ENCODE data around the gene DIAPH1.

The DIAPH1 gene

GRCh38 chr5:141654298-141654697, 35.5 kb upstream of the DIAPH1 start:
- Histone ChIP-seq H3K36me3 (ENCODE audit: low read depth) (peaks cover 18% of the 10 kb centered on the region), H3K27ac (ENCODE audit: poor library complexity, severe bottlenecking) (no peak overlapping the region)
- no peak; the same call in 2 of the 3 replicates for ATAC-seq (ENCODE audit: low read depth)

DNA sequence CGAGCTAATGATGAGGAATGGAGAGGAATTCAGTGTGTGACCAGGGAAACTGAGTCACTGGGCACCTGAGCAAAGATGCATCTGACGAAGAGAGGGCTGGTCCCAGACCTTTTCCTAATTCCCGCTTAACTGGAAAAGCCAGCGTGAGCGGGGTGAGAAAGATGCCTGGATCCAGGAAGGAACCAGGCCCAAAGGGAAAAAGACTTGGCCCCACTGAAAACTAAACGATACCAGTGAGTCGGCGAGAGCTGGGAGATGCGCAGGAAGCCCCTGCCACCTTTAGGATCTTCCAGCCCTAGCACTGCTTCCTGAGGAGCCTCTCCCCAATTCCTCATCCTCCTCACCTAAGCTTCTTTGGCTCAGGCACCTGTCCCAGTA, 32.9 kb upstream of the DIAPH1 start:
- DNase-seq (ENCODE audit: low spot score) = no peak
- Histone ChIP-seq H3K27ac (ENCODE audit: poor library complexity, severe bottlenecking) (no peak overlapping the region), H3K4me1 (ENCODE audit: insufficient read depth, poor library complexity, severe bottlenecking) (no peaks in the 10 kb centered on the region), H3K27me3 (ENCODE audit: insufficient read depth, poor library complexity, severe bottlenecking) (no peaks in the 10 kb centered on the region), H3K9me3 (ENCODE audit: severe bottlenecking) (no peaks in the 10 kb centered on the region), H3K36me3 (ENCODE audit: low read depth) (peaks cover 5% of the 10 kb centered on the region), H3K4me3 (ENCODE audit: severe bottlenecking) (peak overlapping the region; percentile 72)
- ATAC-seq (ENCODE audit: low read depth) = no peak
- TF ChIP-seq, protein P1, sequence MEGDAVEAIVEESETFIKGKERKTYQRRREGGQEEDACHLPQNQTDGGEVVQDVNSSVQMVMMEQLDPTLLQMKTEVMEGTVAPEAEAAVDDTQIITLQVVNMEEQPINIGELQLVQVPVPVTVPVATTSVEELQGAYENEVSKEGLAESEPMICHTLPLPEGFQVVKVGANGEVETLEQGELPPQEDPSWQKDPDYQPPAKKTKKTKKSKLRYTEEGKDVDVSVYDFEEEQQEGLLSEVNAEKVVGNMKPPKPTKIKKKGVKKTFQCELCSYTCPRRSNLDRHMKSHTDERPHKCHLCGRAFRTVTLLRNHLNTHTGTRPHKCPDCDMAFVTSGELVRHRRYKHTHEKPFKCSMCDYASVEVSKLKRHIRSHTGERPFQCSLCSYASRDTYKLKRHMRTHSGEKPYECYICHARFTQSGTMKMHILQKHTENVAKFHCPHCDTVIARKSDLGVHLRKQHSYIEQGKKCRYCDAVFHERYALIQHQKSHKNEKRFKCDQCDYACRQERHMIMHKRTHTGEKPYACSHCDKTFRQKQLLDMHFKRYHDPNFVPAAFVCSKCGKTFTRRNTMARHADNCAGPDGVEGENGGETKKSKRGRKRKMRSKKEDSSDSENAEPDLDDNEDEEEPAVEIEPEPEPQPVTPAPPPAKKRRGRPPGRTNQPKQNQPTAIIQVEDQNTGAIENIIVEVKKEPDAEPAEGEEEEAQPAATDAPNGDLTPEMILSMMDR (IDR thresholded peaks at IDR 0.05; ENCODE audit: poor library complexity, severe bottlenecking) = no peak

More at GRCh38 chr5:141654298-141654697, 35.5 kb upstream of the DIAPH1 start:
- H3K4me1 ChIP-seq (ENCODE audit: insufficient read depth, poor library complexity, severe bottlenecking) = no peaks in the 10 kb centered on the region
- H3K27me3 ChIP-seq (ENCODE audit: insufficient read depth, poor library complexity, severe bottlenecking) = no peaks in the 10 kb centered on the region
- TF ChIP-seq, protein P1 (IDR thresholded peaks at IDR 0.05; ENCODE audit: poor library complexity, severe bottlenecking) = no peak
- H3K4me3 ChIP-seq (ENCODE audit: severe bottlenecking) = no peak overlapping the region
- H3K9me3 ChIP-seq (ENCODE audit: severe bottlenecking) = no peaks in the 10 kb centered on the region
- DNase-seq (ENCODE audit: low spot score) = no peak

DNA sequence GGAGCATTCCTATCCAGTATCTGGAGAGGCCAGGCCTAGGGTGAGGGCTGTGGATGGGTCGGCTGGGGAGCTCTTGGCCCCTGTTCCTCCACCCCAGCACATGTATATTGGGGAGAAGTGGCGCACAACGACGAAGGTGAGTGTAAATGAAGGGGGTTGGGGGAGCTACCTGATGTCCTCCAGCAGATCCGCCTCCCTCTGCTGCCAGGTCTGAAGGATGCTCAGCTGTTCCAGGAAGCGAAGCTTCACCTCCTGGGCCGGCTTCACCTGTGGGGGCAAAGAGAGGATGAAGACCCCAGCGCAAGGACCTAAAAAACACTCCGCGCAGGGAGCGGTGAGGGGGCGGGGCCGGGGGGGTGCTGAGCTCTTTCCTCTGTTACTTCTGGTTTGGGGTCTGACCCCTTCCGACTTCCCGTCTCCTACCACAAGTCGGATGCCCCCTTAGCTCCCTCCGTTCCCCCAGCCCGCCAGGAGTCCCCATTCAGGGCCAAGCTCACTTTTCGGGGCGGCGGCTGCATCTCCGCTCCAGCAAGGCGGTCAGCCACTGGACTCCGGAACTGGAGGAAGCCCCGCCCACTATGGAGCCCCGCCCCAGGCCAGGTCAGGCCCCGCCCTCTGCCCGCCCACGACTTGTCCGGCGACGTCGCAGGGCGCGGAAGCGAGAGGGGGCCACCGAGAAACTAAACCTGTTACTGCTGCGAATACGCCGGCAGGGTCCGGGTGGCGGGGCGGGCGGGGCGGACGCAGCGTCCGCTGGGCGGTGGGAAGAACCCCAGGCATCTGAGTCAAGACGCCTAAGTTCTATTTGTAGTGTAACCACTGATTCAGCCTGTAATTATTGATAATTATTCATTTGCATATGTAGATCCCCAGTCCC, 32.3 kb upstream of the DIAPH1 start, which contains the start of gene FCHSD1:
FCHSD1 (minus strand) TSS at position 568 of the 877 bp plus-strand sequence; CDS start at position 518, 50 bp downstream.
- ATAC-seq (ENCODE audit: low read depth) (peak; percentile 86), DNase-seq (ENCODE audit: low spot score) (no peak)
- no peak within 1 kb of the TSS for H3K27ac ChIP-seq (ENCODE audit: poor library complexity, severe bottlenecking)
- no peaks in the 10 kb centered on the region for H3K4me1 ChIP-seq (ENCODE audit: insufficient read depth, poor library complexity, severe bottlenecking)
- TF ChIP-seq, protein P1 (IDR thresholded peaks at IDR 0.05; ENCODE audit: poor library complexity, severe bottlenecking) = peak; percentile 12
- peak within 1 kb of the TSS; percentile 72 for H3K4me3 ChIP-seq (ENCODE audit: severe bottlenecking)
- no peaks in the 10 kb centered on the region for H3K27me3 ChIP-seq (ENCODE audit: insufficient read depth, poor library complexity, severe bottlenecking)
- peaks cover 4% of the 10 kb centered on the region for H3K36me3 ChIP-seq (ENCODE audit: low read depth)
- no peaks in the 10 kb centered on the region for H3K9me3 ChIP-seq (ENCODE audit: severe bottlenecking)

GRCh38 chr5:141649972-141650371, 31.2 kb upstream of the DIAPH1 start:
- peaks cover 8% of the 10 kb centered on the region for H3K36me3 ChIP-seq (ENCODE audit: low read depth)
- no peaks in the 10 kb centered on the region for H3K9me3 ChIP-seq (ENCODE audit: severe bottlenecking)
- ATAC-seq (ENCODE audit: low read depth) = no peak
- H3K27ac ChIP-seq (ENCODE audit: poor library complexity, severe bottlenecking) = no peak overlapping the region
- H3K4me3 ChIP-seq (ENCODE audit: severe bottlenecking) = no peak overlapping the region
- no peak for DNase-seq (ENCODE audit: low spot score)
- TF ChIP-seq, protein P1 (IDR thresholded peaks at IDR 0.05; ENCODE audit: poor library complexity, severe bottlenecking) = no peak
- H3K4me1 ChIP-seq (ENCODE audit: insufficient read depth, poor library complexity, severe bottlenecking) = no peaks in the 10 kb centered on the region
- no peaks in the 10 kb centered on the region for H3K27me3 ChIP-seq (ENCODE audit: insufficient read depth, poor library complexity, severe bottlenecking)

Data from RWPE2 (cell line).